ENCODE results near the gene ATP8A2.
"Not testable (repeated sequence)": the region's sequence is repeated elsewhere in the genome, so short reads cannot be mapped to it uniquely, and the experiment has no call there.

ATP8A2 gene

DNA sequence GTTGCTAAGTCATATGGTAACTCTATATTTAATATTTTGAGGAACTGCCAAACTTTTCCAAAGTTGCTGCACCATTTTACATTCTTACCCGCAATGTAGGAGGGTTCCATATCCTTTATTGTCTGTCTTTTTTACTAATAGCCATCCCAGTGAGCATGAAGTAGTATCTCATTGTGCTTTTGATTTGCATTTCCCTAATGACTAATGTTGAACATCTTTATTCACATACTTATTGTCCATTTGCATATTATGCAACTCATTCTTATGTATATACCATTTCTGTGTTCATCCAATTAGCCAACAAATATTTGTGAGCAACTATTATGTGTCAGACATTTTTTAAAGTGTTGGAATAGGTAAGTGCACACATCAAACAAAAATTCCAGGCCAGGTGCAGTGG lies 20.4 kb upstream of the ATP8A2 start:
- TF ChIP-seq, protein P1, sequence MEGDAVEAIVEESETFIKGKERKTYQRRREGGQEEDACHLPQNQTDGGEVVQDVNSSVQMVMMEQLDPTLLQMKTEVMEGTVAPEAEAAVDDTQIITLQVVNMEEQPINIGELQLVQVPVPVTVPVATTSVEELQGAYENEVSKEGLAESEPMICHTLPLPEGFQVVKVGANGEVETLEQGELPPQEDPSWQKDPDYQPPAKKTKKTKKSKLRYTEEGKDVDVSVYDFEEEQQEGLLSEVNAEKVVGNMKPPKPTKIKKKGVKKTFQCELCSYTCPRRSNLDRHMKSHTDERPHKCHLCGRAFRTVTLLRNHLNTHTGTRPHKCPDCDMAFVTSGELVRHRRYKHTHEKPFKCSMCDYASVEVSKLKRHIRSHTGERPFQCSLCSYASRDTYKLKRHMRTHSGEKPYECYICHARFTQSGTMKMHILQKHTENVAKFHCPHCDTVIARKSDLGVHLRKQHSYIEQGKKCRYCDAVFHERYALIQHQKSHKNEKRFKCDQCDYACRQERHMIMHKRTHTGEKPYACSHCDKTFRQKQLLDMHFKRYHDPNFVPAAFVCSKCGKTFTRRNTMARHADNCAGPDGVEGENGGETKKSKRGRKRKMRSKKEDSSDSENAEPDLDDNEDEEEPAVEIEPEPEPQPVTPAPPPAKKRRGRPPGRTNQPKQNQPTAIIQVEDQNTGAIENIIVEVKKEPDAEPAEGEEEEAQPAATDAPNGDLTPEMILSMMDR (IDR thresholded peaks at IDR 0.05; ENCODE audit: extremely low read depth, missing control alignments): no peak
- no peak for DNase-seq (ENCODE audit: low spot score)

DNA sequence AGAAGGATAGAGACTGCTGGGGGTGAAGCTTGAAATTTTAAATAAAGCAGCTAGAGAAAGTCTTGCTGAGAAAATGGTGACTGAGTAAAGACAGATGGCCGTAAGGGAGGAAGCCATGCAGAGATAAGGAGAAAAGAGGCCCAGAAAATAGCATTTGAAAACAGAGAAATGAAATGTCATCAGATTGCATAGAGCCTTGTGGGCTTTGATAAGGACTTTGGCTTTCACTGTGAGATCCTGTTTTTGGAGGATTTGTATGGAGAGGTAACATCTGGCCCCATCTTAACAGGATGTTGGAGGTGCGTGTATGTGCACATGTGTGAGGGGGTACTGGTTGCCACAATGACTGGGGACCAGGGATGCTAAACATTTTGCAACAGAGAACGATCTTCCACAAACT lies 19.5 kb upstream of the ATP8A2 start:
- DNase-seq (ENCODE audit: low spot score): no peak
- TF ChIP-seq, protein P1 (IDR thresholded peaks at IDR 0.05; ENCODE audit: extremely low read depth, missing control alignments): no peak

DNA sequence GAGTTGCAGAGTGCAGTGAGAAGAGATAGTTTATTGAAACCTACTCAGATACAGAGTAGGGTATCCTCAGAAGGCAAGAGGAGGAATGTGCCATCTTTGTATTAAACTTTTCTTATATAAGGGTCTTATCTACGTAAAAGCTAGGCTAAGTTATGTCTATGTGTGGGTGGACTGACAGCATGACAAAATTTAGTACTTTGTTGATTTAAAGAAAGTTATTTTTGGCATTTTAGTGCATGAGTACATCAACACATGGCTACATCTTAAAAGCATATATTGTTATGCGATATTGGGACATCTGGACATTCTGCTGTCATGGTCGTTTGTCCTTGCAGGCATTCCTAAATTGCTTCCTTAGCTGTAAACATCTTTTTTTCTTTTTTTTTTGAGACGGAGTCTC lies 19.0 kb upstream of the ATP8A2 start:
- DNase-seq (ENCODE audit: low spot score): no peak
- TF ChIP-seq, protein P1 (IDR thresholded peaks at IDR 0.05; ENCODE audit: extremely low read depth, missing control alignments): no peak

DNA sequence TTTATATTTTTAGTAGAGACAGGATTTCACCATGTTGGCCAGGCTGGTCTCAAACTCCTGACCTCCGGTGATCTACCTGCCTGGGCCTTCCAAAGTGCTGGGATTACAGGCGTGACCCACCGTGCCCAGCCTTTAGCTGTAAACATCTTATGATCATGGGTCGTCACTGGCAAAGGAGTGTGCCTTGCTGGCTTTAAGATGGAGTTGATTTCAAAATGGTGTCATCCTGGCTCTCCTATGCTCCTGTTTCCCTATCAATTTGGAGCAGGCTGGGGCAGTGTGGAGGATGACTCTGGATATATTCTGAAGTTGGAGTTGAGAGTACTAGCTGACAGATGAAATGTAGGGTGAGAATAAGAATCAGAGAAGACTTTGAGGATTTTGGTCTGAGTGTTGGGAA lies 18.4 kb upstream of the ATP8A2 start:
- TF ChIP-seq, protein P1 (IDR thresholded peaks at IDR 0.05; ENCODE audit: extremely low read depth, missing control alignments): no peak
- DNase-seq (ENCODE audit: low spot score): no peak

DNA sequence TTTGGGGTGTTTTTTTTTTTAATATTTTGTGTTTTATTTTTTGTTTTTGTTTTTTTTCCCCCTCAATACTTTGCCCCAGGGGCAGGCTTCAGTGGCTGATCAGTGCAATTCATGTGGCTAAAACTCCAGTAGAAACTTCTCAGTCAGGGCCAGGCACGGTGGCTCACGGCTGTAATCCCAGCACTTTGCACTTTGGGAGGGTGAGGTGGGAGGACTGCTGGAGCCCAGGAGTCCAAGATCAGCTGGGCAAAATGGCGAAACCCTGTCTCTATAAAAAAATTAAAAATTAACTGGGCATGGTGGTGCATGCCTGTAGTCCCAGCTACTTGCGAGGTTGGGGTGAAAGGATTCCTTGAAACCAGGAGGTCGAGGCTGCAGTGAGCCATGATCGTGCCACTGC lies 17.4 kb upstream of the ATP8A2 start:
- DNase-seq (ENCODE audit: low spot score): no peak
- TF ChIP-seq, protein P1 (IDR thresholded peaks at IDR 0.05; ENCODE audit: extremely low read depth, missing control alignments): no peak

DNA sequence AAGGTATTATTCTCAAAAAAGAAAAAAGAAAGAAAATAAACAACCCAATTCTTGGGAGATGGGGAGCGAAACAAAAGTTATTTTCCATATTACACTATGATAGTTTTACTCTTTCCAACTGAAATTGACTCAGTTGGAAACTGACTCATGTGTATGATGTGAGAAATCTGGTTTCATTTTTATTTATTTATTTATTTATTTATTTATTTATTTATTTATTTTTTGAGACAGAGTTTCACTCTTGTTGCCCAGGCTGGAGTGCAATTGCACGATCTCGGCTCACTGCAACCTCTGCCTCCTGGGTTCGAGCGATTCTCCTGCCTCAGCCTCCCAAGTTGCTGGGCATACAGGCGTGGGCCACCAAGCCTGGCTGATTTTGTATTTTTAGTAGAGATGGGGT lies 11.3 kb upstream of the ATP8A2 start:
- not testable (repeated sequence) for DNase-seq (ENCODE audit: low spot score)

DNA sequence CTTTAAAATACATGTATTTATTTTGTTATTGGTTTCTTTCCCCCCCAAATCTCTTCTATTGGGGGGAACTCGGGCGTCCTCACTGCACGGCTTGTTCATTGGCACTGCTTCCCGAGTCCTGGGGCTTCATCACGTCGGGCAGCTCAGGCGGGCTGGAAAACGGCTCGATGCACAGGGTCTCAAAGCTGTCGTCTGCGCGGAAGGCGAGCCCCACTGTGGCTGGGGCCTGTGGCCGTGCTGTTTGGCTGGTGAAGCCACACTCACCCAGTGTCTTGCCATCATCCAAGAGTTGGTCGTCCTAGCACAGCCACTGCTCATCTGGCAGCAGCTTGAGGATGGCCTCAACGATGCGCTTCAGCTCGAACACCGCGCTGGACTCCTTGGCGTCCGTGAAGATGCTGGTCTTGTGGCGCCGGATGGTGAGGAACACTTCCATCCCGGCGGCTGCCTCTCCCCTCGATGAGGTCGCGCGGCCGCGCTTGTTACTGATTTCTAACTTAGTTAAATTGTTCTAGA lies 6.0 kb upstream of the ATP8A2 start:
- TF ChIP-seq, protein P1 (IDR thresholded peaks at IDR 0.05; ENCODE audit: extremely low read depth, missing control alignments): no peak

DNA sequence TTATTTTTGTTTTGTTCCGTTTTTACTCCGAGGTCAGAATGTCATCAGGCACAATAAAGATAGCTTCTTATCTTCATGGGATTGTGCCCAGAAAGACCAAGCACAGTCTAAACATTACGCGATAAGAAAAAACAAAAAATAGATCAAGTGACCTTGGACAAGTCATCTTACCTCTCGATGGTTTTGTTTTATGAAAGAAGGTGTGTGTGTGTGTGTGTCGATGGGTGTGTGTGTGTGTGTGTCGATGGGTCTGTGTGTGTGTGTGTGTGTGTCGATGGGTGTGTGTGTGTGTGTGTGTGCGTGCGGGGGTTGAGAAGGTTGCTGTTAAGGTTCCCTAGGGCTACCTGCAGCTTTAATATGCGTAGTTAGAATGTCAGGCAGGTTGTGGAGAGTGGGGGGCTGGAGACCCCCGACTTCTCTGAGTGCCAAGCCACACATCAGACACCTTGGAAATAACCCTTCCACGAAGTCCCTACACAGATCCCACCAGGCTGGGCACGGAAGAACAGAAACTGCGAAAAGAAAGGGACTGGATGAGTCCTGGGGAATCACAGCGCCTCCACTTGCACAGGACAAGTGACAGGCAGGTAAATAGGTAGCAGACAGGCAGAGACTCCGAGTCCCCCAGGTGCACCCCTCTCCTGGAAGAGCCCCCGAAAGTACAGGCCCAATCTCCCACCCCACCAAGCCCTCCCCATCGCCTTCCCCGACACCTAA lies 458 bp upstream of the ATP8A2 start:
- TF ChIP-seq, protein P1 (IDR thresholded peaks at IDR 0.05; ENCODE audit: extremely low read depth, missing control alignments): no peak
- DNase-seq (ENCODE audit: low spot score): no peak

More for the DNA sequence above, 6.0 kb upstream of the ATP8A2 start:
- no peak for DNase-seq (ENCODE audit: low spot score)
